Bone marrow (tissue), 2 donors: ENCODE data around the gene TOM1L2.

ENCODE experiments used
- DNase-seq, 2 donors: peaks; one replicate each; lab custom pipeline; 2025; lab: John Stamatoyannopoulos, UW

Gene TOM1L2

GRCh38 chr17:17848311-17849082, 123.7 kb downstream of the TOM1L2 start:
- no peak for DNase-seq

GRCh38 chr17:17847726-17848125, 124.5 kb downstream of the TOM1L2 start:
- no peak for DNase-seq

- no peak for DNase-seq
Observed at GRCh38 chr17:17847118-17847689, 125.0 kb downstream of the TOM1L2 start.

GRCh38 chr17:17846645-17847044, 125.6 kb downstream of the TOM1L2 start:
- no peak for DNase-seq

GRCh38 chr17:17846003-17846402, 126.2 kb downstream of the TOM1L2 start:
- DNase-seq = no peak

- DNase-seq = no peak
Observed at GRCh38 chr17:17845046-17845775, 127.0 kb downstream of the TOM1L2 start.

GRCh38 chr17:17844500-17844899, 127.7 kb downstream of the TOM1L2 start:
- DNase-seq = no peak

- DNase-seq = no peak
Observed at GRCh38 chr17:17844079-17844478, 128.1 kb downstream of the TOM1L2 start.

- DNase-seq = no peak
Observed at GRCh38 chr17:17843096-17843495, 129.1 kb downstream of the TOM1L2 start.

- DNase-seq = no peak
Observed at GRCh38 chr17:17842111-17842876, 129.9 kb downstream of the TOM1L2 start.

GRCh38 chr17:17841601-17842025, 130.6 kb downstream of the TOM1L2 start:
- no peak for DNase-seq

- DNase-seq = no peak
Observed at GRCh38 chr17:17840751-17841591, 131.2 kb downstream of the TOM1L2 start.

GRCh38 chr17:17839791-17840707, 132.2 kb downstream of the TOM1L2 start:
- peak; percentile 26 to 63 for DNase-seq

- DNase-seq = no peak
Observed at GRCh38 chr17:17837966-17838962, 133.9 kb downstream of the TOM1L2 start.

GRCh38 chr17:17837380-17837821, 134.8 kb downstream of the TOM1L2 start:
- DNase-seq = no peak

GRCh38 chr17:17836818-17837379, 135.3 kb downstream of the TOM1L2 start, which contains the start of gene SREBF1:
Gene SREBF1, minus strand, starts transcription at chr17:17836986. Its CDS starts 169 bp downstream, at chr17:17836817.
- DNase-seq = peak in 1 of 2 donors; percentile 46

- DNase-seq = peak; percentile 64 to 94
Observed at GRCh38 chr17:17836250-17836817, 135.9 kb downstream of the TOM1L2 start.
